HUES64 (cell line): Measurements from ENCODE around the gene FOXO1.

Experiments used
- H3K27ac ChIP-seq: 2 replicates; pipeline ENCODE4 v1.7.0; 2013; ENCODE audit warnings: low read depth, low read length, inconsistent platforms
- H3K27me3 ChIP-seq: 2 replicates; pipeline ENCODE4 v1.6.1; 2013; ENCODE audit warnings: mild to moderate bottlenecking, low read length; ENCODE audit not compliant: insufficient read depth
- H3K36me3 ChIP-seq: 2 replicates; pipeline ENCODE4 v1.6.1; 2013; ENCODE audit warnings: mild to moderate bottlenecking, low read length; ENCODE audit not compliant: insufficient read depth
- H3K4me1 ChIP-seq: 2 replicates; pipeline ENCODE4 v1.6.1; 2013; ENCODE audit warnings: mild to moderate bottlenecking, low read length, moderate library complexity; ENCODE audit not compliant: insufficient read depth
- H3K4me3 ChIP-seq: 2 replicates; pipeline ENCODE4 v1.5.1; 2013; ENCODE audit warnings: mild to moderate bottlenecking, low read length, moderate library complexity
- H3K9ac ChIP-seq: 2 replicates; pipeline ENCODE4 v1.6.1; 2013; ENCODE audit warnings: mild to moderate bottlenecking, low read depth, low read length
- H3K9me3 ChIP-seq: 2 replicates; pipeline ENCODE4 v1.6.1; 2013; ENCODE audit warnings: low read depth, low read length; ENCODE audit not compliant: insufficient read depth
- WGBS: fragments of 150-250, 120-280 bp; methylation state at CpG from one replicate; pipeline ENCODE4 v1.1.7; 2013; ENCODE audit warnings: missing lambda C conversion rate; 5-methylcytosine and 5-hydroxymethylcytosine counted together

FOXO1 gene

DNA sequence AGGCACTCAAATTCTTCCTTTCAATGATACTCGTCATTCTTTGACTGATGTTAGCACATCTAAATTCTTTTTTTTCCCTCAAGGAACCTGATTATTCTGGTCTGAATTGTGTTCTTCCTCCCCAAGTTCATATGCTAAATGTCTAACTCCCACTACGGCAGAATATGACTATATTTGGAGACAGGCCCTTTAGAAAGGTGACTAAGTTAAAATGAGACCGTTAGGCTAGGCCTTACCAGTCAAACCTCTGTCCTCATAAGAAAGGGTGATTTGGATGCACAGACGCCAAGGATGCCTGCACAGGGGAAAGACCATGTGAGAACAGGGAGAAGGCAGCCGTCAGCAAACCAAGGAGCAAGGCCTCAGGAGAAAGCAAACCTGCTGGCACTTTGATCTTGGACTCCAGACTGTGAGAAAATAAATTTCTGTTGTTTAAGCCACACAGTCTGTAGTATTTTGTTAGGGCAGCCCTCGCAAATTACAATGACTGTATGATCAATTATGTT is 13.1 kb upstream of the FOXO1 start:
- Histone ChIP-seq H3K9me3 (no peaks in the 10 kb centered on the region), H3K36me3 (no peaks in the 10 kb centered on the region), H3K9ac (no peak overlapping the region), H3K4me3 (no peak overlapping the region), H3K27me3 (no peaks in the 10 kb centered on the region), H3K27ac (peak overlapping the region; percentile 81; the same call in 1 of the 2 replicates), H3K4me1 (peaks cover 36% of the 10 kb centered on the region)
- WGBS: 64% methylated on average over 6 of the region's 6 CpGs

DNA sequence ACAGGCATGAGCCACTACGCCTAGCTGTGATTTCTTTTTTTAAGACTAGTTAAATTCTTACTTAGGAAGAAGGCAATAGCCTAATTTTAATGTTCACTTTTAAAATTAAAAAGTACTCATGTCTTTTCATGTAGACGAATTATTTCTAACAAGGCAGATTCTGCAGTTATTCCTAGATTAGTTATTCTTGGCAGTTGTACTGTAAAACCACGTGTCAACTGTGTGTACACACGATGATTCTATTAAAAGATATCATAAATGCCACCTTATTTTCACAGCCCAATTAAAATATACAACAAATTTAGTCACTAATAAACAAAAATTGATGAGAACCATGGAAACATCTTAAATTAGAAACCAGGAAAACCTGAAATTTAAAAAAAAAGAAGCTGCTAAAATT is 10.6 kb upstream of the FOXO1 start:
- no peaks in the 10 kb centered on the region for H3K36me3 ChIP-seq
- whole genome bisulfite sequencing: 94% methylated on average over 3 of the region's 4 CpGs
- H3K27ac ChIP-seq: no peak overlapping the region
- H3K4me3 ChIP-seq: no peak overlapping the region
- no peaks in the 10 kb centered on the region for H3K9me3 ChIP-seq
- H3K4me1 ChIP-seq: peaks cover 52% of the 10 kb centered on the region
- H3K27me3 ChIP-seq: no peaks in the 10 kb centered on the region
- H3K9ac ChIP-seq: no peak overlapping the region

DNA sequence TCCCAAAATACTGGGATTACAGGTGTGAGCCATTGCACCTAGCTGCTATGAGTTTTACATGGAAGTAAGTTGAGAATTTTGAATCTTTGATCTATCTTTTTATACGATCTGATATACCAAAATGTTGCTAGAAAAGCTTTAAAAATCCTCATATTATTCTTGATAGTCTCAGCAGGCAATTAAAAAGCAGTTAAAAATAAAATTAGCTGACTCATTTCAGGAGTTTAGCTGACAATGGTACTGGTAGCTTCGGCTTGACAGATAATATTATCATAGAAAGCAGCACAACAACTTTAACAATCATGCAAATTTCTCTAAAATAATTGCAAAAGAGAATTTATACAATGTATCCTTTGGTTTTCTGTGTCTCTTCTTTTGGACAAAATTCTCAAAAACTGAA is 9.6 kb upstream of the FOXO1 start:
- Histone ChIP-seq H3K9ac (no peak overlapping the region), H3K9me3 (no peaks in the 10 kb centered on the region), H3K27me3 (no peaks in the 10 kb centered on the region), H3K4me1 (peaks cover 48% of the 10 kb centered on the region), H3K4me3 (no peak overlapping the region), H3K36me3 (no peaks in the 10 kb centered on the region), H3K27ac (no peak overlapping the region)
- WGBS: 100% methylated on average over 1 of the region's 2 CpGs

DNA sequence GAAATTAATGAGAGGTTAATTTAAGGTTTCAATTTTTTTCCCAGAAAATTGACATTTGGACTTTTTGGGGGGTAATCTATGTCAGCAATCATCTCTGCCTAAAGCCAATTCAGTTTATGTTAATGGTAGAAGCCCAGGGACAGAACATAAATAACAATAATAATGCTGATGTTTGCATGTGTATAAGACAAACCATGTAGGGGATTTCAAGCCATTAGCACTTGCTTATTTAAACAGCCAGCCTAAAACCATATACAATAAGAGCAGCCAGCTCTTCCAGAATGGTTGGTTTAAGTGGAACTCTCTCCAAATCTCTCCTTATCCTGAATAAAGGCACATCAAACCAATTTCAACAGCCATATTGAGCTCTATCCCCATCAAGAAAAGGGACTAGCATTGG is 7.0 kb upstream of the FOXO1 start:
- no peaks in the 10 kb centered on the region for H3K9me3 ChIP-seq
- H3K4me3 ChIP-seq: peak overlapping the region; percentile 4; the same call in 1 of the 2 replicates
- H3K36me3 ChIP-seq: no peaks in the 10 kb centered on the region
- H3K4me1 ChIP-seq: peaks cover 46% of the 10 kb centered on the region
- no peaks in the 10 kb centered on the region for H3K27me3 ChIP-seq
- no peak overlapping the region for H3K9ac ChIP-seq
- H3K27ac ChIP-seq: peak overlapping the region; percentile 84

DNA sequence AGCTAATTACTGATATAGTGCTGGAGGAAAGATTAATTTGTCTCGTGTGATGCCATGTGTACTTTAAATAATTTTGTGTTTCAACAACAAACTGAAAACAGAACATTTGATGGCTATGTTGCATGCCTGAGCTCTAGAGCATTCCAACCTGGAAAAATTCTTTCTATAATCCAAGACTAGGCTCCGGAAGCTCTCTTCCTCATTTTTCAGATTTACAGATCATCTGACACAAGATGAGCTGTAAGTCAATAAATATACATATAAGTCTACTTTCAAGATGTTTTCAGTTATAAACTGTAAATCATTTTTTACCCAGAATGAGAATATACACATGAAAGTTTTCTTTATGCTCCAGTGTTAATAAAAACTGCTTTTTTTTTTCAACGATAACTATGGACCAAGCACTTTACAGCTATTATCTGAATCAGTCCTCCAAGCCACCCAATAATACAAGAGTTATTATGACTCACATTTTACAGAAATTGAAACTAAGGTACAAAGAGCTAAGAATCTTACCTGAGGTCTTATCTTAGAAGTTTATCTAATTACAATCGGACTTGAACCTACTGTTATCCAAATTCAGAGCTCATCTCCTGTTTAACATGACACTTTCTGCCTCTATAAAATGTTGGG is 6.4 kb upstream of the FOXO1 start:
- Histone ChIP-seq H3K27ac (peak overlapping the region; percentile 84), H3K9me3 (no peaks in the 10 kb centered on the region), H3K4me1 (peaks cover 50% of the 10 kb centered on the region), H3K27me3 (no peaks in the 10 kb centered on the region), H3K4me3 (peak overlapping the region; percentile 4; the same call in 1 of the 2 replicates), H3K36me3 (no peaks in the 10 kb centered on the region), H3K9ac (peak overlapping the region; percentile 3; the same call in 1 of the 2 replicates)
- WGBS: 36% methylated on average over 3 of the region's 4 CpGs

GRCh38 chr13:40671956-40672764 is 5.7 kb upstream of the FOXO1 start:
- Histone ChIP-seq H3K27ac (peak overlapping the region; percentile 84), H3K4me1 (peaks cover 56% of the 10 kb centered on the region)
- no CpG with 5 or more reads among the region's 1 CpG for WGBS

GRCh38 chr13:40670307-40670706 is 3.9 kb upstream of the FOXO1 start:
- Histone ChIP-seq H3K9me3 (no peaks in the 10 kb centered on the region), H3K27ac (no peak overlapping the region), H3K4me1 (peaks cover 56% of the 10 kb centered on the region), H3K9ac (no peak overlapping the region), H3K36me3 (no peaks in the 10 kb centered on the region), H3K4me3 (no peak overlapping the region), H3K27me3 (no peaks in the 10 kb centered on the region; the same call in 1 of the 2 replicates)
- WGBS: 100% methylated on average over 1 of the region's 2 CpGs

More at GRCh38 chr13:40671956-40672764, 5.7 kb upstream of the FOXO1 start:
- Histone ChIP-seq H3K9ac (peak overlapping the region; percentile 3; the same call in 1 of the 2 replicates), H3K27me3 (no peaks in the 10 kb centered on the region; the same call in 1 of the 2 replicates), H3K9me3 (no peaks in the 10 kb centered on the region), H3K4me3 (peak overlapping the region; percentile 4), H3K36me3 (no peaks in the 10 kb centered on the region)

DNA sequence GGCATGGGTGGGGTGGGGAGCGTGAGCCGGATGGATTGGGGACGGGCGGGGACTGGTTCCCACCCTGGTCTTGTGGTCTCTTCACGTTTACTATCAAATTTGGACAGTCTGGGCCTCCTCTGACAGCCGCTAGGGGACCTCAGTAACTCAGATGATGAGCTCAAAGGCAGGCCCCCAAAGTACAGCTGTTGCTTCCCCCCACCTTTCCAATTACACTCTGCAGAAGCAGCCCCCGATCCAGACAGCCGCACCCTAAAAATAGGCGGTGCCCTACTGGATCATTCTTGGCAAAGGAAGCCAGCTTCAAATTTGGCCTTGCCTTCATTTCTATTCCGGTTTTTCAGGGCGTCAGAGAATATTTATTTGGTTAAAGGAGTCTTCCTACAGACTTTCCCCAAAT is 1.9 kb upstream of the FOXO1 start:
- H3K9ac ChIP-seq: no peak overlapping the region
- H3K27me3 ChIP-seq: peaks cover 12% of the 10 kb centered on the region; the same call in 1 of the 2 replicates
- H3K4me1 ChIP-seq: peaks cover 43% of the 10 kb centered on the region
- H3K36me3 ChIP-seq: no peaks in the 10 kb centered on the region
- no peak overlapping the region for H3K27ac ChIP-seq
- 74% methylated on average over 11 of the region's 11 CpGs for WGBS
- H3K4me3 ChIP-seq: peak overlapping the region; percentile 91; the same call in 1 of the 2 replicates
- H3K9me3 ChIP-seq: no peaks in the 10 kb centered on the region

DNA sequence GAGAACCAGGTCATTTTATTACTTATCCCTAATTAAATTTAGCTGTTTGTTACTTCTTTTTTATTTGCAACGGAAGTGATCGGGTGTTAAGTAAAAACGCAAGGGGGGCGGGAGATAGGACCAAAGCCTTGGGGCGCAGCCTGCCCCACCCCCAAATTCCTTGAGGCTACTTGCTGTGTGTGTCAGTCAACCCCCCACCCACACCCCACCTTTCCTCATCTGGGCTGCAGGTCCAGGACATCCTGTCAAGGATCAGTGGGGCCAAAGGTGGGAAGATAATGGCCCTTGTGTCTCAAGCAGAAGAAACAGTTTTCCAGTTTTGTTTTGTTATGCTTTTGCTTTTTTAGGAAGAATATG is 1.2 kb upstream of the FOXO1 start:
- Histone ChIP-seq H3K27ac (no peak overlapping the region), H3K9ac (no peak overlapping the region), H3K36me3 (no peaks in the 10 kb centered on the region), H3K4me3 (peak overlapping the region; percentile 91), H3K27me3 (peaks cover 14% of the 10 kb centered on the region; the same call in 1 of the 2 replicates), H3K9me3 (no peaks in the 10 kb centered on the region), H3K4me1 (peaks cover 43% of the 10 kb centered on the region)
- no CpG with 5 or more reads among the region's 5 CpGs for WGBS

DNA sequence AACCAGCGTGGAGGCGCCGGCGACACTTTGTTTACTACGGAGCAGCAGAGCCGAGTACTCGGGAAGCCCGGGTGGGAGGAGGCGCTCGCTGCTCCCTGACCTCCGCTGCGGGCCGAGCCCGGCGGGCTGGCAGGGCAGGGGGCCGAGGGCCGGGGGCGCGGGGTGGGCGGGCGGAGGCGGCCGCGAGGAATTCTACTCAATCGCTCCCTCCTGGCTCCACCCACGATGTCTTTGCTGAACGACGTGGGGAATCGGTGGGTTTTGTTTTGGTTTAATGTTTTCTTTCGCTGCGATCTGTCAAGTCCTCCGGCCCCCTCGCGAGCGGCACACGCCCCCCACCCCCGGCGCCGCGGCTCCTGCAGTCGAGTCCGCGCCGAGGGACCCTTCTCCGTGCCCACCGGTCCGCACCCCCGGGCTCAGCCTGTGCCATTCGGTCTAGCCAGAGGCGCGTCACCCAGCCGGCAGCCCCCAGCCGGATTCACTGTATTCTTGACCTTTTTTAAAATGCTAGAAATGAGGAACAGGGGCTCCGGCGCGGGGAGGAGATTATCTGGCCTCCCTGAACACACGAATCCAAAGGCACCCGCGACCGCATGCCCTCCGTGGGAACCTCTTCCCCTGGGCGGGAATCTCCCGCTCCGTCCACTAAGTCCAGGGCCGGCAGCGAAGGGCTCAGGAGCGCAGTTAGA is 636 bp upstream of the FOXO1 start:
- Histone ChIP-seq H3K36me3 (no peaks in the 10 kb centered on the region), H3K4me3 (peak overlapping the region; percentile 91), H3K27me3 (peaks cover 14% of the 10 kb centered on the region; the same call in 1 of the 2 replicates), H3K9ac (no peak overlapping the region), H3K9me3 (no peaks in the 10 kb centered on the region), H3K4me1 (peaks cover 43% of the 10 kb centered on the region), H3K27ac (peak overlapping the region; percentile 14; the same call in 1 of the 2 replicates)
- WGBS: under 1% methylated on average over 62 of the region's 67 CpGs
